Stimulated activated CD4-positive, alpha-beta T cell treated with anti-CD3 and anti-CD28 coated beads, Interleukin-4, amount 100 ng/mL, for 1 hour (primary cell): ENCODE measurements around the gene GALNT9.
A peak's percentile ranks its signal among the peaks of the same experiment; 100 is the strongest.
"Not testable (repeated sequence)": the region's sequence is repeated elsewhere in the genome, so short reads cannot be mapped to it uniquely, and the experiment has no call there.

Experiments
- DNase-seq: peaks from one replicate; pipeline ENCODE4 v3.0.0-alpha.2; 2020

GALNT9 gene

DNA sequence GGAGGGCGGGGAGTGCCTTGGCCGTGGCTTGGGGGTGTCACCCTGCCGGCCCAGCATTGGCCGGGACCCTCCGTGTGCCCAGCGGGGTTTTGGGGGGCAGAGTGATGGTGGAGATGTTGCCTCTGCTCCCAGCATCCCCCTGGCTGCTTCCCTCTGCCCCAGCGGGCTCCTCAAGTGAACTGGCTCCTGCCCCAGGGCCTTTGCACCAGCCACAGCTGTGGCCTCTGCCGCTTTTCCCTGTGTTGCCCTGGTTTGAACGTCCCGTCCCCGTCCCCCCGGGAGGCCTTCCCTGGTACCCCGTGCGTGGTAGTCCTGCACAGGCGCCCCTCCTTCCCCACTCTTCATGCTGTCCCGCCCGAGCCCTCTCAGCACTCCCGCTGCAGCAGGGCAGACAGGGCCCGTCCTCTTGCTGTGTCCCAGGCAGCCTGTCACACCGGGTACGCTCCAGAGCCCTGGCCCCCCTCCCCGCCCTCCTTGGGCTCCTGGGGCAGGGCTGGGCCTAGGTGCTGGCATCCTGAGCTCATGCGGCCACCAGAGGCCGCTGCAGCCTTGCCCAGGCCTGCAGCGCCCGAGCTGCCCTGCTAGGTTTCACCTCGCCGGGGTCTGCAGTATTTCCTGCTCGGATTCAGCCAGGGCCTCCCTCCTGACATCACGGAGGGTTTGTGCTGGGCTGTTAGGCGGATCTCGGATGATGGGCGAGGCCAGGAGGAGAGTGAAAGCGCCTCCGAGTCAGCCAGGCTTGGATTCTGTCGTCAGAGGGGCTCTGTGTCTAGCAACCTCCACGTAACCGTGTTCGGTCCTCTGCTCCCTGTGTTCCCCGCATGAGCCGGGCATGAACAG lies 175.7 kb downstream of the GALNT9 start:
- peak; percentile 71 for DNase-seq

DNA sequence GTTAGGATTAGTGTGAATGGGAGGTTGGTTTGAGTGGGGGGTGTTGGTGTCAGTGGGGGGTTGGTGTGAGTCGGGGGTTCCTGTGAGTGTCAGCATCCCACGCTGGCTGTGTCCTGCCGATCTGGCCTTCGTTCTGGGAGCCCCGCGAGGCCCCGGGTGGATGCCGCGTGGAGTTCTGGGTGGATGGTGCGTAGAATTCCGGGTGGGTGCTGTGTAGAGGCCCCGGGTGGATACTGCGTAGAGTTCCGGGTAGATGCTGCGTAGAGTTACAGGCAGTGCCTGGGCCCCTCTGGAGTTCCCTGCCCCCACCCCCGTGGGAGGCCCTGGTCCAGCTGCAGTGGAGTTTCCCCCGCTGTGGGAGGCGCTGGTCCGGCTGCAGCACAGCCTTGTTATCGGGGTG lies 176.4 kb downstream of the GALNT9 start:
- DNase-seq: peak; percentile 2

DNA sequence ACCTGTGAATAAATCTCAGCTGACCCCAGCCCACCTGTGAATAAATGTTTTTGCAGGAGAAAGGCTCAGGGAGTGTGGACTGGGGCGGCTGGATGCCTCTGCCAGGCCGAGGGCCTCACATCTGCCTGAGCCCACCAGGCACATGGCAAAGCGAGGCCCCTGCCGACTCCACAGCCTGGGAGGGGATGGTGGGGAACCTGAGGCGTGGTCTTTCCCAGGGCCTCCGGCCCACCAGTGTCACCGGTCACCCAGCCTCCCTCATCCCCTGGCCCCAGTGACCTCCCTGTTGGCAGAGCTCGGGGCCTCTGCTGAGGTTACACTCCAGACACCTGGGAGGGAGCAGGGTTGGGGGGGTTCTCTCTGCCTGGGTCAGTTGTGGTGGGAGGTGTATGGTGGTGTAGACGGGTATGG lies 177.0 kb downstream of the GALNT9 start:
- peak; percentile 0 for DNase-seq

DNA sequence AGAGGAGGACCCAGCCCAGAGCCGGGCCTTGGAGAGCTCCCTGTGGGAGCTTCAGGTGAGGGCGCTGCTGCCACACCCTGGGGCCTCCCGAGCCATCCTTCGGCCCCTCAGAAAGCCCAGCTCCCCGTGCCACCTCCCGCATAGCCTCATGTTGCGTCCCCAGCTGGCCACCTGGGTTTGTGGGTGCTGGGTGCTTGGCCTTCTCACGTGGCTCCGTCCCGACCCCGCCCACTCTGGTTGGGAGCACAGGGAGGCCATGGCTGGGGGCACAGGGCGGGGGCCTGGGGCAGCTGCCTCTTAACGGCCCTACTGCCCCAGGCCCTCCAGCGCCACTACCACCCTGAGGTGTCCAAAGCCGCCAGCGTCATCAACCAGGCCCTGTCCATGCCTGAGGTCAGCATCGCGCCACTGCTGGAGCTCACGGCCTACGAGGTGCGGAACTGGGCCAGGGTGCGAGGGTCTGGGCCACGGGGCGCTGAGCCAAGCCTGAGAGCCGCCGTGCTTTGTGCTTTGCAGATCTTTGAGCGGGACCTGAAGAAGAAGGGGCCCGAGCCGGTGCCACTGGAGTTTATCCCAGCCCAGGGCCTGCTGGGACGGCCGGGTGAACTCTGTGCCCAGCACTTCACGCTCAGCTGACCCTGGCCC lies 177.5 kb downstream of the GALNT9 start:
- DNase-seq: peak; percentile 1

DNA sequence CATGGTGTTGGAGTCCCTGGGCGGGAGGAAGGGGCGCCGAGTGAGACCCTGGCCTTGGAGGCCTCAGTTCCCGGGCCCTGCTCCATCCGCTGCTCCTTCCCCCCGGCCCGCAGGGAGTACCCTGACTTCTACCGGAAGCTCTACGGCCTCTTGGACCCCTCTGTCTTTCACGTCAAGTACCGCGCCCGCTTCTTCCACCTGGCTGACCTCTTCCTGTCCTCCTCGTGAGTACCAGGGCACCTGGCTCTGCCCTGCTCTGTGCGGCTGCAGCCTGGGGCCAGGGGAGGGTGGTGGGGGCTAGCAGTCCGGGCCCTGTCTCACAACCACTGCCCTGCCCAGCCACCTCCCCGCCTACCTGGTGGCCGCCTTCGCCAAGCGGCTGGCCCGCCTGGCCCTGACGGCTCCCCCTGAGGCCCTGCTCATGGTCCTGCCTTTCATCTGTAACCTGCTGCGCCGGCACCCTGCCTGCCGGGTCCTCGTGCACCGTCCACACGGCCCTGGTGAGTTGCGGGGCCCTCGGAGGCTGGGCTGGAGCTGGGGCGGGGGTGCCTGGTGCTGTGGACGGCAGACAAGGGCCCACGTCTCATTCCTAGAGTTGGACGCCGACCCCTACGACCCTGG lies 178.1 kb downstream of the GALNT9 start:
- no peak for DNase-seq

DNA sequence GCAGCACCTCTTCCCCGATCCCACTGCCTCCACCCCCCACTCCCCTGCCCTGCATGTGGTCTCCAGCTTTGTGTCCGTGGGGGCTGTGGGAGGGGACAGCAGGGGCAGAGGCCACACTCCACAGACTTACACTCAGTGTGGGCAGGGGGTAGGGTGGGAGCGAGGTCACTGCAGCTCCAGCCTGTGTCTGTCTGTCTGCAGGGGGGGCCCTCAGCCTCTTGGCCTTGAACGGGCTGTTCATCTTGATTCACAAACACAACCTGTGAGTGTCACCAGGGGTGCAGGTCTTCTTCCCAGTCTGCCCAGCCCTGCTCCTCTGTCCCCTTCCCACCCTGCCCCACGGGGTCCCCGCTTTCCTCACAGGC lies 178.6 kb downstream of the GALNT9 start:
- DNase-seq: no peak

DNA sequence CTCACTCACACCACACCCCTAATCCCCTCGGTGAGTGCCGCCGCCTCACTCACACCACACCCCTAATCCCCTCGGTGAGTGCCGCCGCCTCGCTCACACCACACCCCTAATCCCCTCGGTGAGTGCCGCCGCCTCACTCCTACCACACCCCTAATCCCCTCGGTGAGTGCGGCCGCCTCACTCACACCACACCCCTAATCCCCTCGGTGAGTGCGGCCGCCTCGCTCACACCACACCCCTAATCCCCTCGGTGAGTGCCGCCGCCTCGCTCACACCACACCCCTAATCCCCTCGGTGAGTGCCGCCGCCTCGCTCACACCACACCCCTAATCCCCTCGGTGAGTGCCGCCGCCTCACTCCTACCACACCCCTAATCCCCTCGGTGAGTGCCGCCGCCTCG lies 179.9 kb downstream of the GALNT9 start:
- not testable (repeated sequence) for DNase-seq

DNA sequence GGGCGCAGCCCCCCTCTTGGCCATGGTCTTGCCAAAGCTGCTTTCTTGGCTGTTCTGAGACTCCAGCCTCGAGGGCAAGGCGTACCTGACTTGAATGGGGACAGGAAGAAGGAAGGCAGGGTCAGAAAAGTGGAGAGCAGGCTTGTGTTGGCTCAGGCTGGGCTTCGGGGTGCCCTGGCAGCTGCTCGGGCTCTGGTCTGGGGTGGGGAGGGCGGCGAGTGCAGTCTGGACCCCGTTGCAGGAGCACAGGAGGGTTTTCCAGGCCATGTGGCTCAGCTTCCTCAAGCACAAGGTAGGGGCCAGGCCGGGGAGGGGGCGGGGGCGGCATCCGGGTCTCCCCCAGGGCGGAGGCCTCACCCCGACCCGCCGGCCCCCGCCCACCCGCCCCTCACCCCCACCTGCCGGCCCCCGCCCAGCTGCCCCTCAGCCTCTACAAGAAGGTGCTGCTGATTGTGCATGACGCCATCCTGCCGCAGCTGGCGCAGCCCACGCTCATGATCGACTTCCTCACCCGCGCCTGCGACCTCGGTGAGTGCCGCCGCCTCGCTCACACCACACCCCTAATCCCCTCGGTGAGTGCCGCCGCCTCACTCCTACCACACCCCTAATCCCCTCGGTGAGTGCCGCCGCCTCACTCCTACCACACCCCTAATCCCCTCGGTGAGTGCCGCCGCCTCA lies 180.9 kb downstream of the GALNT9 start:
- no peak for DNase-seq

DNA sequence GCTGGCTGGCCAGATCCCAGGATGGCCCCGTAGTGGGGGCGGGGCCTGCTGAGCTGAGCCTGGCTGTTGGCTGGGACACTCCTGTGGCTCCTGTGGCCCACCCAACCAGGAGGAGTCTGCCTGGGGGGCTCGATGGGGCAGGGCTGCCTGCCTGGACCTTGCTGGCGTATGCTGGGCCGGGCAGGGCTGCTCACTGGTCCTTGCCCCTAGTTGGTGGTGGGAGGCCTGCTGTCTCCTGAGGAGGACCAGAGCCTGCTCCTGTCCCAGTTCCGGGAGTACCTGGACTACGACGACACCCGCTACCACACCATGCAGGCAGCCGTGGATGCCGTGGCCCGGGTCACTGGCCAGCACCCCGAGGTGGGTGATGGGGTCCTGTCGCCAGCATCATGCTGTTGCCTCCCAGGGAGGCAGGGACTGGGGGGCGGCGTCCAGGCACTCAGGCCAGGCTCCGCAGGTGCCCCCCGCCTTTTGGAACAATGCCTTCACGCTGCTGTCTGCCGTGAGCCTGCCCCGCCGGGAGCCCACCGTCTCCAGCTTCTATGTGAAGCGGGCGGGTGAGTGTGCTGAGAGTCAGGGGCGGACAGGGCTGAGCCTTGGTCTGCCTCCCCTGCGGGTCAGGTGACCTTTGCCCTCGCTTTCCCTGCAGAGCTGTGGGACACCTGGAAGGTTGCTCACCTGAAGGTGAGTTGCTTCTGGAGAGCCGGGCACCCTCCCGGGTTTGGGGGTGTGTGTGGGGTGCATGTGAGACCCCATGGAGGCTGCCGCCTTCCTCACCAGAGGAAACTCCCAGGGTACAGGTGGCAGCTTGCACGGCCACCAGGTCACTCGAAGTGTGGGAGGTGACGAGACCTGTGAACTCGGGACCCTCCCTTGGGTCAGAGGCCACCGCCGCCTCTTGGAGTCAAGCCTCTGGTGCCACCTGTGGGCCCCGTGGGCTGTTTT lies 181.7 kb downstream of the GALNT9 start:
- DNase-seq: no peak

DNA sequence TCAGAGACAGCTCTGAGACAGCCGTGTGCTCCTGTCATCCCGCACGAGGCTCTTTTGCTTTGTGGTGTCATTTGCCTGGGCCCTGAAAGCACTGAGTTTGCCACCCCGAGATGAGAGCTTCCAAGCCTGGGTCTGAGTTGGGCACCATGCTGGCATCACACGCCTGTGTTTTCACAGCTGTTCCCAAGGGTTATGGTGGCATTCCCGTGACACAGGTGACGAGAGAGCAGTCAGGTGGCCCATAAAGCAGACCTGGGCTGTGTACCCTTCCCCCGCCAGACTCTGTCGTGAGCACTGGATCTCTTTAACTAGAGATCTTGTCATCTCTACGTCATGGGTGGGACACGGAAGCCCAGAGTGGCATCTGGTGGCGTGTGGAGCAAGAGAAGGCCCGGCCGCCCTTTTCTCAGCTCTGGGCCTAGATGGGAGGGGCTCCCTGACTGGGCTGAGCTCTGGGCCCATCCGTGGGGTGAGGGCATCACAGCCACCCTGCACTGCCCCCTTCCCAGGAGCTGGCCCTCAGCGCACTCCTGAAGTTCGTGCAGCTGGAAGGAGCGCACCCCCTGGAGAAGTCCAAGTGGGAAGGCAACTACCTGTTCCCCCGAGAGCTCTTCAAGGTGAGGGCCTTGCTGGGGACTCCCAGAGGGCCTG lies 182.5 kb downstream of the GALNT9 start:
- no peak for DNase-seq
